CD14-positive monocyte (primary cell): ENCODE results near the gene TMTC2. TPM values are rescaled to one million over a fixed set of nuclear protein-coding genes. Genes with fewer than 3 reads are reported as not detected.

ENCODE experiments used
- DNase-seq, 3 donors: peaks; one replicate each; pipeline ENCODE4 v3.0.0-alpha.2; 2011 to 2022
- H2AFZ ChIP-seq: 2 replicates; pipeline ENCODE4 v1.6.0; 2012; ENCODE audit warnings: mild to moderate bottlenecking, low read depth, low read length, inconsistent platforms; ENCODE audit not compliant: insufficient read depth, poor library complexity, severe bottlenecking
- H3K27ac ChIP-seq, 2 donors: 1 replicate in 1 of 2; 2 replicates in 1 of 2; pipeline ENCODE4 v1.5.1; 2012 to 2013; ENCODE audit warnings: low read length in 2 of 2, control low read depth in 1 of 2, inconsistent platforms in 1 of 2, low read depth in 1 of 2, mild to moderate bottlenecking in 1 of 2
- H3K27me3 ChIP-seq, 2 donors: one replicate each; pipeline versions ENCODE4 v1.6.0 to v1.6.1; 2011 to 2013; ENCODE audit warnings: low read length in 2 of 2; ENCODE audit not compliant: control insufficient read depth in 2 of 2, insufficient read depth in 2 of 2
- H3K36me3 ChIP-seq, 2 donors: replicated peaks in 1 of 2; 1 replicate in 1 of 2; 2 replicates in 1 of 2; pipeline versions ENCODE4 v1.5.1 to v1.6.1; 2012 to 2013; ENCODE audit warnings: low read length in 2 of 2, control low read depth in 1 of 2, inconsistent platforms in 1 of 2, mild to moderate bottlenecking in 1 of 2; ENCODE audit not compliant: insufficient read depth in 2 of 2, control insufficient read depth in 1 of 2
- H3K4me1 ChIP-seq, 2 donors: 1 replicate in 1 of 2; 2 replicates in 1 of 2; pipeline versions ENCODE4 v1.5.1 to v1.6.1; 2012 to 2013; ENCODE audit warnings: low read length in 2 of 2, control low read depth in 1 of 2, inconsistent platforms in 1 of 2, mild to moderate bottlenecking in 1 of 2, moderate library complexity in 1 of 2; ENCODE audit not compliant: insufficient read depth in 2 of 2, control insufficient read depth in 1 of 2
- H3K4me2 ChIP-seq: replicated peaks from 2 replicates; pipeline ENCODE3; 2012; ENCODE audit warnings: low read length, moderate library complexity, mild to moderate bottlenecking; ENCODE audit not compliant: poor library complexity, severe bottlenecking; ENCODE audit errors: extremely low read depth
- H3K4me3 ChIP-seq, 3 experiments: fragments of 200-600 bp in 1 of 3; sonication (generic) in 1 of 3; replicated peaks in 1 of 3; 1 replicate in 2 of 3; 2 replicates in 1 of 3; pipeline ENCODE4 v1.5.1; 2011 to 2013; ENCODE audit warnings: low read length in 3 of 3, mild to moderate bottlenecking in 3 of 3, control low read depth in 2 of 3, low read depth in 2 of 3, inconsistent platforms in 1 of 3, moderate library complexity in 1 of 3
- H3K79me2 ChIP-seq: 2 replicates; pipeline ENCODE4 v1.6.0; 2012; ENCODE audit warnings: mild to moderate bottlenecking, control low read depth, inconsistent platforms, low read length, moderate library complexity; ENCODE audit not compliant: insufficient read depth
- H3K9ac ChIP-seq: 2 replicates; pipeline ENCODE4 v1.6.0; 2017; ENCODE audit warnings: low read length, mild to moderate bottlenecking; ENCODE audit not compliant: insufficient read depth, poor library complexity, severe bottlenecking
- H3K9me3 ChIP-seq, 2 donors: replicated peaks in 1 of 2; 1 replicate in 1 of 2; 2 replicates in 1 of 2; pipeline versions ENCODE4 v1.5.1 to v1.6.1; 2012 to 2013; ENCODE audit warnings: low read length in 2 of 2, control low read depth in 1 of 2; ENCODE audit not compliant: control insufficient read depth in 1 of 2, insufficient read depth in 1 of 2
- H4K20me1 ChIP-seq: 2 replicates; pipeline ENCODE4 v1.6.0; 2012; ENCODE audit warnings: mild to moderate bottlenecking, low read length, control low read depth, moderate library complexity; ENCODE audit not compliant: insufficient read depth
- H3K27ac Mint-ChIP-seq, 7 donors: one replicate each; pipeline ENCODE4 v1.8.0; 2020; ENCODE audit warnings: mild to moderate bottlenecking in 7 of 7, mixed read lengths in 7 of 7, moderate library complexity in 6 of 7, inconsistent platforms in 2 of 7
- H3K27me3 Mint-ChIP-seq, 3 donors: one replicate each; pipeline ENCODE4 v1.8.0; 2021 to 2022; ENCODE audit warnings: low read depth in 3 of 3, mild to moderate bottlenecking in 3 of 3, mixed read lengths in 3 of 3, moderate library complexity in 3 of 3, inconsistent platforms in 1 of 3
- H3K36me3 Mint-ChIP-seq, 2 donors: one replicate each; pipeline ENCODE4 v1.8.0; 2020; ENCODE audit warnings: mixed read lengths in 2 of 2, inconsistent platforms in 1 of 2, mild to moderate bottlenecking in 1 of 2
- H3K4me1 Mint-ChIP-seq: one replicate; pipeline ENCODE4 v1.8.0; 2020; ENCODE audit warnings: mild to moderate bottlenecking, mixed read lengths
- H3K4me3 Mint-ChIP-seq, 2 donors: one replicate each; pipeline ENCODE4 v1.8.0; 2020; ENCODE audit warnings: mild to moderate bottlenecking in 2 of 2, mixed read lengths in 2 of 2, moderate library complexity in 1 of 2
- H3K9me3 Mint-ChIP-seq, 7 donors: one replicate each; pipeline ENCODE4 v1.8.0; 2020 to 2022; ENCODE audit warnings: mixed read lengths in 7 of 7, mild to moderate bottlenecking in 6 of 7, moderate library complexity in 6 of 7, inconsistent platforms in 2 of 7
- WGBS: methylation state at CpG from one replicate; pipeline ENCODE4 v1.1.5; 2013; ENCODE audit warnings: missing lambda C conversion rate; ENCODE audit not compliant: insufficient coverage; 5-methylcytosine and 5-hydroxymethylcytosine counted together
- intact Hi-C, 2 donors: fragments of 100-400 bp; cut with micrococcal nuclease; formaldehyde crosslinking; loops; one replicate each; pipeline versions ENCODE4 v1.15.0 to v1.15.1; 2023
- polyA plus RNA-seq, 3 donors: library from polyadenylated mRNA; depleted of rRNA in 1 of 3; unstranded in 2 of 3; stranded (reverse) in 1 of 3; fragments of 300-500 nt in 2 of 3; fragments of >200 nt in 1 of 3; fragmentation: Illumina TruSeq in 2 of 3; gene quantifications; 1 replicate in 2 of 3; 2 replicates in 1 of 3; pipeline ENCODE4 v1.2.3, GENCODE V29; 2012 to 2021
- TF ChIP-seq, protein P1 (sequence below): fragments of 200-600 bp; IDR thresholded peaks from one replicate; pipeline ENCODE4 v1.8.0; 2022; ENCODE audit warnings: antibody characterized with exemption, mild to moderate bottlenecking

The TMTC2 gene
- polyA plus RNA-seq, 3 donors: 2.5 to 15.7 (median 3.3) TPM

DNA sequence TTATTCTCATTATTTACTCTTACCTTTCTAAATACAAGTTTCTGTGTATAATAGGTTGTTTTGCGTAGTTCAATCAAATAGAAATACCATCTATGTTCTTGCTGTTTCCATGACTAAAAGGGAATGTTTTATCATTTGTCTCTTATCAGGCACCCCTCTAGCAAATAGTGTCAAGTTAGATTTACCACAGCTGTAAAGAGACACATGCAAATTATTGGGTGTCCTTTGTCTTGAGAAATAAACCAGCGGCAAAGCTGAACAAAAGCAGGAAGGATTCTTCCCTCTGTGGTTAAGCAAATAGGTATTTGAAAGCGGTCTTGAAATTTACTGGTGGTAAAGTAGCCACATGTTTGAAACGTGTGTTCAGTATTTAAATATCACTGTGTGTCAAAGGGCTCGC is 405.9 kb downstream of the TMTC2 start:
- H2AFZ ChIP-seq: no peak overlapping the region
- no peak overlapping the region for H3K4me3 ChIP-seq
- peaks cover 0 to 4% of the 10 kb centered on the region in 2 donors for H3K9me3 ChIP-seq
- Mint-ChIP-seq H3K27me3 (no peaks in the 10 kb centered on the region), H3K4me3 (no peak overlapping the region), H3K4me1 (peaks cover 3% of the 10 kb centered on the region), H3K36me3 (peaks cover 29 to 35% of the 10 kb centered on the region in 2 donors), H3K27ac (no peak overlapping the region), H3K9me3 (peaks cover 0 to 12% (median 6%) of the 10 kb centered on the region in 7 donors)
- no peak overlapping the region for H3K27ac ChIP-seq
- H3K9ac ChIP-seq: no peak overlapping the region
- no peaks in the 10 kb centered on the region for H4K20me1 ChIP-seq
- H3K4me2 ChIP-seq: no peak overlapping the region
- intact Hi-C loops: no loop called here
- TF ChIP-seq, protein P1, sequence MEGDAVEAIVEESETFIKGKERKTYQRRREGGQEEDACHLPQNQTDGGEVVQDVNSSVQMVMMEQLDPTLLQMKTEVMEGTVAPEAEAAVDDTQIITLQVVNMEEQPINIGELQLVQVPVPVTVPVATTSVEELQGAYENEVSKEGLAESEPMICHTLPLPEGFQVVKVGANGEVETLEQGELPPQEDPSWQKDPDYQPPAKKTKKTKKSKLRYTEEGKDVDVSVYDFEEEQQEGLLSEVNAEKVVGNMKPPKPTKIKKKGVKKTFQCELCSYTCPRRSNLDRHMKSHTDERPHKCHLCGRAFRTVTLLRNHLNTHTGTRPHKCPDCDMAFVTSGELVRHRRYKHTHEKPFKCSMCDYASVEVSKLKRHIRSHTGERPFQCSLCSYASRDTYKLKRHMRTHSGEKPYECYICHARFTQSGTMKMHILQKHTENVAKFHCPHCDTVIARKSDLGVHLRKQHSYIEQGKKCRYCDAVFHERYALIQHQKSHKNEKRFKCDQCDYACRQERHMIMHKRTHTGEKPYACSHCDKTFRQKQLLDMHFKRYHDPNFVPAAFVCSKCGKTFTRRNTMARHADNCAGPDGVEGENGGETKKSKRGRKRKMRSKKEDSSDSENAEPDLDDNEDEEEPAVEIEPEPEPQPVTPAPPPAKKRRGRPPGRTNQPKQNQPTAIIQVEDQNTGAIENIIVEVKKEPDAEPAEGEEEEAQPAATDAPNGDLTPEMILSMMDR: no peak
- DNase-seq: no peak
- 50% methylated on average over 1 of the region's 5 CpGs for WGBS
- peaks cover 3 to 15% of the 10 kb centered on the region in 2 donors for H3K36me3 ChIP-seq
- no peaks in the 10 kb centered on the region for H3K27me3 ChIP-seq
- H3K4me1 ChIP-seq: no peaks in the 10 kb centered on the region
- no peaks in the 10 kb centered on the region for H3K79me2 ChIP-seq

DNA sequence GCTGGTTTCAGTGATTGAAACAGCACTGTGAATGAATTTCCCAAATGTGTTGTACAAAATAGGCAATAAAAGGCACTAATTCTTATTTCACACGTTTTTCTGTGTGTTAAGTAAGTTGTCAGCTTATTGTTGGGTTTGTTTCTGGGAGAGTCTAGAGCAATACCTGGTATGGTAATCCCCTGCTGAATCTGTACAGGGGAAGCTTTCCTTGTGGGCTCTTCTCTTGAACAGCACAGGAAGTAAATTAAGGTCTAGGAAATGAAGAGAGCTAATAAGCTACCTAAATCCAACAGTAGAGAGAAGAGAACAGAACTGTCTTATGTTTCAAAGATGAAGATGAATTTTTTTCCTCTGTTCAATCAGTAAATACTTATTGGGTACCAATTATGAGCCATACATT is 406.7 kb downstream of the TMTC2 start:
- no peak for DNase-seq
- H3K79me2 ChIP-seq: no peaks in the 10 kb centered on the region
- no peaks in the 10 kb centered on the region for H3K27me3 Mint-ChIP-seq
- no peak overlapping the region for H3K27ac Mint-ChIP-seq
- H3K27me3 ChIP-seq: no peaks in the 10 kb centered on the region
- H2AFZ ChIP-seq: no peak overlapping the region
- H3K36me3 ChIP-seq: peaks cover 3 to 14% of the 10 kb centered on the region in 2 donors
- H3K36me3 Mint-ChIP-seq: peaks cover 32 to 39% of the 10 kb centered on the region in 2 donors
- no peak overlapping the region for H3K4me3 Mint-ChIP-seq
- no peak overlapping the region for H3K9ac ChIP-seq
- 83% methylated on average over 1 of the region's 1 CpG for WGBS
- no peaks in the 10 kb centered on the region for H3K4me1 Mint-ChIP-seq
- H3K4me1 ChIP-seq: no peaks in the 10 kb centered on the region
- H3K9me3 Mint-ChIP-seq: peaks cover 0 to 12% (median 6%) of the 10 kb centered on the region in 7 donors
- TF ChIP-seq, protein P1: no peak
- H3K4me3 ChIP-seq: no peak overlapping the region
- H3K27ac ChIP-seq: no peak overlapping the region
- H3K9me3 ChIP-seq: peaks cover 0 to 4% of the 10 kb centered on the region in 2 donors
- intact Hi-C loops: no loop called here
- H3K4me2 ChIP-seq: no peak overlapping the region
- H4K20me1 ChIP-seq: no peaks in the 10 kb centered on the region
